Fibroblast of skin of right biceps (primary cell): ENCODE results near the gene STEAP3.

Experiments used
- DNase-seq: peaks from one replicate; pipeline ENCODE4 v3.0.0-alpha.2; 2013

STEAP3 gene

GRCh38 chr2:119198240-119198840, 25.3 kb upstream of the STEAP3 start:
- peak; percentile 57 for DNase-seq

GRCh38 chr2:119201815-119202214, 21.8 kb upstream of the STEAP3 start:
- no peak for DNase-seq

- DNase-seq = no peak
Measured at GRCh38 chr2:119202610-119203310, 20.9 kb upstream of the STEAP3 start.

GRCh38 chr2:119204525-119204924, 19.1 kb upstream of the STEAP3 start:
- DNase-seq = no peak

- DNase-seq = no peak
Measured at GRCh38 chr2:119205001-119205706, 18.5 kb upstream of the STEAP3 start.

- no peak for DNase-seq
Measured at GRCh38 chr2:119206201-119206600, 17.4 kb upstream of the STEAP3 start.

GRCh38 chr2:119207447-119207846, 16.2 kb upstream of the STEAP3 start:
- no peak for DNase-seq

- no peak for DNase-seq
Measured at GRCh38 chr2:119208791-119209203, 14.8 kb upstream of the STEAP3 start.

- no peak for DNase-seq
Measured at GRCh38 chr2:119212139-119212800, 11.4 kb upstream of the STEAP3 start.

- no peak for DNase-seq
Measured at GRCh38 chr2:119214453-119215037, 9.1 kb upstream of the STEAP3 start.

GRCh38 chr2:119216994-119217393, 6.6 kb upstream of the STEAP3 start:
- no peak for DNase-seq

GRCh38 chr2:119218478-119219064, 5.1 kb upstream of the STEAP3 start:
- peak; percentile 81 for DNase-seq

- DNase-seq = no peak
Measured at GRCh38 chr2:119219873-119220272, 3.8 kb upstream of the STEAP3 start.

- no peak for DNase-seq
Measured at GRCh38 chr2:119220720-119221301, 2.8 kb upstream of the STEAP3 start.

- DNase-seq = no peak
Measured at GRCh38 chr2:119221609-119222008, 2.0 kb upstream of the STEAP3 start.

- DNase-seq = no peak
Measured at GRCh38 chr2:119222213-119222612, 1.4 kb upstream of the STEAP3 start.

GRCh38 chr2:119222863-119223520, 642 bp upstream of the STEAP3 start:
- no peak for DNase-seq

- no peak for DNase-seq
Measured at GRCh38 chr2:119224391-119225104, 914 bp downstream of the STEAP3 start.

- DNase-seq = no peak
Measured at GRCh38 chr2:119225105-119225865, 1.7 kb downstream of the STEAP3 start.

GRCh38 chr2:119225926-119226325, 2.3 kb downstream of the STEAP3 start:
- no peak for DNase-seq
